GM12892 (cell line): Measurements from ENCODE around the gene TMCO4.

Experiments used
- POLR2A ChIP-seq: IDR thresholded peaks from 2 replicates; pipeline ENCODE4 v1.6.1; 2011; ENCODE audit warnings: low read depth, low read length, control low read depth
- POLR2AphosphoS5 ChIP-seq: IDR thresholded peaks from 2 replicates; pipeline ENCODE4 v1.6.1; 2011; ENCODE audit warnings: low read depth, low read length, control low read depth
- TAF1 ChIP-seq: IDR thresholded peaks from 2 replicates; pipeline ENCODE4 v1.6.1; 2011; ENCODE audit warnings: low read depth, mild to moderate bottlenecking, control low read depth, low read length, borderline replicate concordance

- TF ChIP-seq POLR2A (no peak), TAF1 (no peak), POLR2AphosphoS5 (no peak)
Measured at GRCh38 chr1:19665186-19665495, 134.6 kb downstream of the TMCO4 start.
